Stimulated activated CD8-positive, alpha-beta memory T cell treated with anti-CD3 and anti-CD28 coated beads, Interleukin-15, amount 100 ng/mL, for 48 hours (primary cell): ENCODE data around the gene FRMD4B.

Source experiments
- DNase-seq, 2 donors: peaks; one replicate each; pipeline ENCODE4 v3.0.0-alpha.2; 2020; ENCODE audit warnings: low read depth in 2 of 2

FRMD4B gene

DNA sequence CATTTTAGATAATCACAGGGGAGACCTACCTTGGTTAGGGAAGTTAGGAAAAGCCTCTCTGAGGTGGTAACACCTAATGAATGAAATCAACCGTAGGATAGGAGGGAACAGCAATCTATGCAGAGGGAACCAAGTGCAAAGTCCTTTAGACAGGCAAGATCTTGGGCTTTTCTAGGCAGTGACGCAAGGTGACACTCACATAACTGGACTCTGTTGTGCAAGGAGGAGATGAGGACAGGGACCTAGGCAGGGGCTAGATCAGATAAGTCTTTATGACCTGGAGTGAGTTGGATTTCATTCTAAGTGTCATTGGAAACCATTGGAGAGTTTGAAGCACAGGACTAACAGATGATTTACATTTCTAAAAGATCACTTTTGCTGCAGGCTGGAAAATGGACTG, 258.9 kb downstream of the FRMD4B start:
- DNase-seq = no peak

DNA sequence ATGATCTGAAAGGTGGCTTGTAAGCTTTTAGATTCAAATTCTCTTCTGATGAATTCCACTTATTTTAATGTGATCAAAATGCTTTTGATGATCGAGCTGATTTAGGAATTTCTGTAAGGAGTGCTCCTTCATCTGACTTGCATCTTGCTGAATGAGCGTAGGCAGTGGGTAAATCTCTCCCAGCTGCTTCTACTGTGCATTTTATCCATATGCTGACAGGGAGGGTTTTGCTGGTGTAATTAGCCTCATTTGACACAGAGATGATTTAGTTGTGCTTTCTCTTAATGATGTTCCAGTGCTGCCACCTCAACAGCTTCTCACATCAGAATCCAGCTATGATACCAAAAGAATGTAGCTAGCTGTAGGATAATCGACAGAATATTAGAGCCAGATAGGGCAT, 259.7 kb downstream of the FRMD4B start:
- no peak for DNase-seq

DNA sequence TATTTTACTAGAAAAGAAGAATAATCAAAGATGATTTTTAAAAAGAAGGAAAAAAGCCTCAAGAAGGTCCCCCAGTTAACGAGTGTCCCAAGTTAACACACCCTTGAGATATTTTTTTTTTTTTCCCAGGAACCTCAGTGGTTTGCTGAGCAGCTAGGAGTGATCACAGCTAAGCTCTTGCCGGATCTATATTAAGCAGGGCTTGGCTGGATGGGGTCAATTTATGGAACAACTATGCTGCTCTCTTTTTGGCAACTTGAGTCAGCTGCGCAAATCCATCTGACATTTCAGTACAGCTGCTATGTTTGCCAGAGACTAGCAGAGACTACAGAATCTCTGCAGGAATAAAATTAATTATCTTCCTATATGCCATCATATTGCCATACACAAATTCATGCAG, 263.5 kb downstream of the FRMD4B start, which contains the start of gene LMOD3:
TSS of gene LMOD3 (minus strand) at position 193 of the 400 bp plus-strand sequence. CDS start 209 bp downstream, outside the sequence.
- DNase-seq = no peak

DNA sequence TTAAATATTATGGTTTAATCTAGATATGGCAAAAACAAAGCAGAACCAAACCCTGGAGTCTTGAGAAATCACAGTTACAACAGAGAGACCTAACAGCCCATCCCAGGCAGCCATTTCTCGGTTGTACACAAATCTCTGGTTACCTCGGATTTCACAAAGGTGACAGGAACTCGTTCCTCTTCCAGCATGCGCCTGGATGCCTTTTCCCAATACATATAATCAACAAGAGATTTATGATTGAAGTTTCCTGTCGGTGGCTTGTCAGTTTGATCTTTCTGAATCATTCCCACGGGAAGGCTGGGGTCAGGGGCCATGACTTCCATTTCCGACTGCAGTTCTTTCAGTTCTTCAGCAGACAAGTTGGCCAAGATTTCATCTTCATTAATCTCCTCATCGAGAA, 263.9 kb downstream of the FRMD4B start:
- DNase-seq = no peak

DNA sequence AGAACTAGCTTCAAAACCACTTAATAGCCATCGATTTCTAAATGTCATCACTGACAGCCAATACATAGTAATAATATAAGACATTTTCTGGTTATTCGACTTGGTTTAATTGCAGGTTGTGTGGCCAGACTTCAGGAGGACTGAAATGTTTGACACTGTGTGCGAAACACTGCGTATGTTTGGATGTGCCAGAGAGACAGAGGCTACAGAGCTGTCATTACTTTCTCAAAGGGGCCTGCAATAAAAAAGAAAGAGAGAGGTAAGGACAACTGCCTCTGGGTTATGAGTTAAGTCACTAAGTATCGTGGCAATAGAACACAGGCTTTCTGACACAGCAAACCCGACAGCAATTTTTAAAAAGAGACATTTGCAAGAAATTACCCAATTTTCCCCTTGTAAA, 264.4 kb downstream of the FRMD4B start:
- DNase-seq = no peak

DNA sequence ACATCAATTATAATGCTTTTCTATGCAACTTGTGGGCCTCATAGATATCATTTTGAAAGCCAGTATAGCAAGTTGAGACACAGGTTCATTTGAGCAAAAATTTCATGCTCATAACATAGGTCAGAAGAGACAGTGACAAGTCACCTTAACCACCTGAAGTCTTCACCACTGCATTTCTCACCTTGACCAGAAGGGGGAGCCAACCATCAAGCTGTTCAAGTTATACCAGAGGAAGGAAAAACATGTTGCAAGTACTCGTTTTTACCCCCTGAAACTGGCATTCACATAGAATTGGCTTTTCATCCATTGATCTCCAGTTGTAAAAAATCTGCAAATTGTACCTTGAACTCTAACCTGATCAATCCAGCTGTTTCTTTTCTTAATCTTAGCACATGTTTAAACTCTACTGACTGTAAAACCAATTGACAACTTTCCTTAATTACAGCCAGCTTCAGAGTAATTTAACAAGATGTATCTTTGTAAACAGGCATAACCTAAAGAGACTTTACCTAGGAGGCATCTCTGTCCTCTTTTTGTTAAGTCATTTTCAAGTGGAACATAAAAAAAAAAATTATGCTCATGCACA, 264.9 kb downstream of the FRMD4B start:
- peak; percentile 60 for DNase-seq
